Chondrocyte (in vitro differentiated cells): Measurements from ENCODE around the gene DYDC2. TPM values are rescaled to one million over a fixed set of nuclear protein-coding genes. Genes with fewer than 3 reads are reported as not detected.
"Not testable (repeated sequence)": the region's sequence is repeated elsewhere in the genome, so short reads cannot be mapped to it uniquely, and the experiment has no call there.

ENCODE experiments used
- DNase-seq: peaks from one replicate; pipeline ENCODE4 v3.0.0; 2021; ENCODE audit warnings: mixed read lengths, low spot score
- H3K27ac Mint-ChIP-seq: one replicate; pipeline ENCODE4 v1.8.0; 2021; ENCODE audit warnings: mild to moderate bottlenecking, moderate library complexity, mixed read lengths; ENCODE audit not compliant: unreplicated experiment
- H3K27me3 Mint-ChIP-seq: 2 replicates; pipeline ENCODE4 v1.8.0; 2021; ENCODE audit warnings: low read depth, mixed read lengths
- H3K36me3 Mint-ChIP-seq: 2 replicates; pipeline ENCODE4 v1.8.0; 2021; ENCODE audit warnings: low read depth, mixed read lengths
- H3K4me1 Mint-ChIP-seq: 2 replicates; pipeline ENCODE4 v1.8.0; 2021; ENCODE audit warnings: low read depth, mild to moderate bottlenecking, mixed read lengths
- H3K4me3 Mint-ChIP-seq: one replicate; pipeline ENCODE4 v1.8.0; 2021; ENCODE audit warnings: mild to moderate bottlenecking, moderate library complexity, mixed read lengths; ENCODE audit not compliant: unreplicated experiment
- H3K9me3 Mint-ChIP-seq: 2 replicates; pipeline ENCODE4 v1.8.0; 2021; ENCODE audit warnings: low read depth, mixed read lengths
- CTCF ChIP-seq: fragments of 200-600 bp; sonication (generic); IDR thresholded peaks from 2 replicates; pipeline ENCODE4 v1.5.0; 2021; ENCODE audit warnings: antibody characterized with exemption, mild to moderate bottlenecking, moderate library complexity
- total RNA-seq: library from RNA; stranded (reverse); gene quantifications from 3 replicates; pipeline ENCODE4 v1.2.1, GENCODE V29; 2021

DYDC2 gene
- total RNA-seq, 1 donor from 2014 or later: not detected

- no peak for TF ChIP-seq CTCF
- H3K27ac Mint-ChIP-seq: peak overlapping the region; percentile 94
- no peaks in the 10 kb centered on the region for H3K36me3 Mint-ChIP-seq
- no peak for DNase-seq
- no peaks in the 10 kb centered on the region for H3K9me3 Mint-ChIP-seq
- H3K4me1 Mint-ChIP-seq: peaks cover 88% of the 10 kb centered on the region
- H3K4me3 Mint-ChIP-seq: peak overlapping the region; percentile 59
- no peaks in the 10 kb centered on the region for H3K27me3 Mint-ChIP-seq
Measured at GRCh38 chr10:80414142-80414895, 57.7 kb downstream of the DYDC2 start.

- Mint-ChIP-seq H3K9me3 (no peaks in the 10 kb centered on the region), H3K4me3 (peak overlapping the region; percentile 37), H3K27ac (peak overlapping the region; percentile 84), H3K27me3 (no peaks in the 10 kb centered on the region), H3K4me1 (peaks cover 72% of the 10 kb centered on the region), H3K36me3 (peaks cover 2% of the 10 kb centered on the region)
- DNase-seq: no peak
- TF ChIP-seq CTCF: no peak
Measured at GRCh38 chr10:80415734-80416478, 59.3 kb downstream of the DYDC2 start.

- peak overlapping the region; percentile 37 for H3K4me3 Mint-ChIP-seq
- DNase-seq: no peak
- H3K9me3 Mint-ChIP-seq: no peaks in the 10 kb centered on the region
- peaks cover 4% of the 10 kb centered on the region for H3K36me3 Mint-ChIP-seq
- peak overlapping the region; percentile 84 for H3K27ac Mint-ChIP-seq
- H3K27me3 Mint-ChIP-seq: no peaks in the 10 kb centered on the region
- H3K4me1 Mint-ChIP-seq: peaks cover 65% of the 10 kb centered on the region
- no peak for TF ChIP-seq CTCF
Measured at GRCh38 chr10:80416479-80417098, 60.0 kb downstream of the DYDC2 start.

- Mint-ChIP-seq H3K4me1 (peaks cover 58% of the 10 kb centered on the region), H3K27ac (peak overlapping the region; percentile 84)
- not testable (repeated sequence) for H3K4me3 Mint-ChIP-seq, DNase-seq, H3K36me3 Mint-ChIP-seq, H3K9me3 Mint-ChIP-seq, H3K27me3 Mint-ChIP-seq
Measured at GRCh38 chr10:80417256-80417655, 60.7 kb downstream of the DYDC2 start.

Other genes starting within 250 kb of the DYDC2 start
- gene PLAC9, start 224.1 kb upstream of the DYDC2 start, total RNA-seq: 121 to 198 TPM (median 193 TPM) in 3 replicates
- 98.0 to 139 TPM (median 133 TPM) in 3 replicates for gene ANXA11, start 151.2 kb upstream of the DYDC2 start, total RNA-seq
- gene MAT1A, start 67.1 kb upstream of the DYDC2 start, total RNA-seq: not detected in 3 replicates
- gene DYDC1, start within 50 bp of the DYDC2 start, total RNA-seq: not detected in 3 replicates
- 47.4 to 86.9 TPM (median 83.9 TPM) in 3 replicates for gene PRXL2A, start 51.8 kb downstream of the DYDC2 start, total RNA-seq
- gene TSPAN14, start 97.5 kb downstream of the DYDC2 start, total RNA-seq: 23.0 to 57.4 TPM (median 53.8 TPM) in 3 replicates
- gene SH2D4B, start 181.1 kb downstream of the DYDC2 start, total RNA-seq: 0.07 TPM in 1 of 3 replicates, not detected in the others